ENCODE measurements around the gene NKAIN4.

NKAIN4 gene

GRCh38 chr20:63194007-63194796 lies 60.1 kb downstream of the NKAIN4 start:
- Mint-ChIP-seq H3K4me3 (no peak overlapping the region), H3K36me3 (ENCODE audit: low read depth) (peaks cover 44% of the 10 kb centered on the region), H3K9me3 (no peaks in the 10 kb centered on the region), H3K27ac (peak overlapping the region in 1 of 3 experiments; percentile 40), H3K4me1 (peaks cover 9% of the 10 kb centered on the region), H3K27me3 (ENCODE audit: low read depth) (peaks cover 4% of the 10 kb centered on the region)
- TF ChIP-seq, protein P1, sequence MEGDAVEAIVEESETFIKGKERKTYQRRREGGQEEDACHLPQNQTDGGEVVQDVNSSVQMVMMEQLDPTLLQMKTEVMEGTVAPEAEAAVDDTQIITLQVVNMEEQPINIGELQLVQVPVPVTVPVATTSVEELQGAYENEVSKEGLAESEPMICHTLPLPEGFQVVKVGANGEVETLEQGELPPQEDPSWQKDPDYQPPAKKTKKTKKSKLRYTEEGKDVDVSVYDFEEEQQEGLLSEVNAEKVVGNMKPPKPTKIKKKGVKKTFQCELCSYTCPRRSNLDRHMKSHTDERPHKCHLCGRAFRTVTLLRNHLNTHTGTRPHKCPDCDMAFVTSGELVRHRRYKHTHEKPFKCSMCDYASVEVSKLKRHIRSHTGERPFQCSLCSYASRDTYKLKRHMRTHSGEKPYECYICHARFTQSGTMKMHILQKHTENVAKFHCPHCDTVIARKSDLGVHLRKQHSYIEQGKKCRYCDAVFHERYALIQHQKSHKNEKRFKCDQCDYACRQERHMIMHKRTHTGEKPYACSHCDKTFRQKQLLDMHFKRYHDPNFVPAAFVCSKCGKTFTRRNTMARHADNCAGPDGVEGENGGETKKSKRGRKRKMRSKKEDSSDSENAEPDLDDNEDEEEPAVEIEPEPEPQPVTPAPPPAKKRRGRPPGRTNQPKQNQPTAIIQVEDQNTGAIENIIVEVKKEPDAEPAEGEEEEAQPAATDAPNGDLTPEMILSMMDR (IDR thresholded peaks at IDR 0.05; ENCODE audit: unreplicated experiment in 3 of 3): no peak

DNA sequence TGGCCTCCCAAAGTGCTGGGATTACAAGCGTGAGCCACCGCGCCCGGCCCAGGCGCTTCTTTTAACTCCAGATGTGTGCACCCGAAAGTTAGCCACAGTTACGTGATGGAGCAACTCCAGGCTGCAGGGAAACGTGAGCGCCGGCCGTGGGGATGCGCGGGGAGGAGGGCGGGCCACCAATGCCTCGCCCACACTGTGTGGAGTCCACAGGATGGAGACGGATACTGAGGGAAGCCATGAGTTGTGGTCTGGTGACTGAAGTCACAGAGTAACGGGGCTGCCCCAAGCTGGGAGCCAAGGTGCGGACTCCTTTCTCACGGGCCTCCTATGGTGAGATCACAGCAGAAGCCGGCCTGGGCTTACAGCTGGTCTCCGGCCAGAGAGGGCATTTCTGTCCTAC lies 61.5 kb downstream of the NKAIN4 start:
- Mint-ChIP-seq H3K36me3 (ENCODE audit: low read depth) (peaks cover 33% of the 10 kb centered on the region), H3K4me3 (no peak overlapping the region), H3K9me3 (no peaks in the 10 kb centered on the region), H3K27ac (no peak overlapping the region), H3K4me1 (peaks cover 7% of the 10 kb centered on the region), H3K27me3 (ENCODE audit: low read depth) (peaks cover 6% of the 10 kb centered on the region)
- TF ChIP-seq, protein P1 (IDR thresholded peaks at IDR 0.05; ENCODE audit: unreplicated experiment in 3 of 3): no peak

DNA sequence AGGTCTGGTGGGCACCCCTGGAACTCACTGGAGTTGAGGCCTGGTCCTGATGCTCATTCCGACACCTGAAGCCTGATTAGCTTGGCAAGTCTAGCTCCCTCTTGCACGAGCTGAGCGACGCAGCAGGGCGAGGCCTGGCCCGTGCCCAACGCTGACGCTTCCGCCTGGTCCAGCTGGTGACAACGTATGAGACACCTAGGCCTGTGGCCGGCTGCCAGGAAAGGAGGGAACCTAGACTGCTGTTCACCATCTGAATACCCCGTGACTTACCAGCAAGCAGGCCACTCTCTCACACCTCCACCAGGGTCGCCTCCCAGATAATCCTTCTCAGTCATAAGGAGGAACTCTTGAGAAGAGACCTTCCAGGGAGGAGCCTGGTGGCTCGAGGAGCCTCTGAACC lies 62.9 kb downstream of the NKAIN4 start:
- TF ChIP-seq, protein P1 (IDR thresholded peaks at IDR 0.05; ENCODE audit: unreplicated experiment in 3 of 3): no peak
- Mint-ChIP-seq H3K36me3 (ENCODE audit: low read depth) (peaks cover 20% of the 10 kb centered on the region), H3K27me3 (ENCODE audit: low read depth) (peaks cover 10% of the 10 kb centered on the region), H3K27ac (no peak overlapping the region), H3K4me1 (no peaks in the 10 kb centered on the region), H3K4me3 (no peak overlapping the region), H3K9me3 (no peaks in the 10 kb centered on the region)

DNA sequence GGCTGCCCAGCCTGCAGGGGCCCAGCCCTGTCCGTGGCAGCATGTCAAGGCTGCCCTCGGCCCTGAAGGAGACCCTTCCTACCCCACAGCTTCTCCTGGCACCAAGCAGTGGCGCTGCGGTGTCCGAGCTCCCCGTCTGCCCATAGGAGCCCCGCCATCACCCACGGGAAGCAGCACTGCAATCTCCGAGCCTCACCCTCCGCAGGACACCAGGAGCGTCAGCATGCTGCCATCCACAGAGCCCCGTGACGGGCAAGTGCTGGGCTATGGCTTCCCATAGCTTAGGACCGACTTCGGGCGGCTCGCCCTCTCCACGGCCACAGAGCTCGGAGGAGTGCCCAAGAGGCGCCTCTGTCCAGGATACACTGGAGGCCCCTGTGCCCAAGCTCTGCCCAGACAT lies 63.4 kb downstream of the NKAIN4 start:
- TF ChIP-seq, protein P1 (IDR thresholded peaks at IDR 0.05; ENCODE audit: unreplicated experiment in 3 of 3): no peak
- H3K9me3 Mint-ChIP-seq: no peaks in the 10 kb centered on the region
- no peak overlapping the region for H3K27ac Mint-ChIP-seq
- H3K4me1 Mint-ChIP-seq: no peaks in the 10 kb centered on the region
- H3K27me3 Mint-ChIP-seq (ENCODE audit: low read depth): peaks cover 12% of the 10 kb centered on the region
- H3K36me3 Mint-ChIP-seq (ENCODE audit: low read depth): peaks cover 15% of the 10 kb centered on the region
- H3K4me3 Mint-ChIP-seq: no peak overlapping the region
